GM18511 (cell line): ENCODE data around the gene SMG7.
A peak's percentile ranks its signal among the peaks of the same experiment; 100 is the strongest.
"Not testable (repeated sequence)": the region's sequence is repeated elsewhere in the genome, so short reads cannot be mapped to it uniquely, and the experiment has no call there.

Source experiments
- ATAC-seq: cut with Tn5 transposase; IDR thresholded peaks from one replicate; pipeline ENCODE4 v1.9.1; 2021; ENCODE audit warnings: mild to moderate bottlenecking, moderate library complexity; ENCODE audit not compliant: unreplicated experiment

Gene SMG7, protein sequence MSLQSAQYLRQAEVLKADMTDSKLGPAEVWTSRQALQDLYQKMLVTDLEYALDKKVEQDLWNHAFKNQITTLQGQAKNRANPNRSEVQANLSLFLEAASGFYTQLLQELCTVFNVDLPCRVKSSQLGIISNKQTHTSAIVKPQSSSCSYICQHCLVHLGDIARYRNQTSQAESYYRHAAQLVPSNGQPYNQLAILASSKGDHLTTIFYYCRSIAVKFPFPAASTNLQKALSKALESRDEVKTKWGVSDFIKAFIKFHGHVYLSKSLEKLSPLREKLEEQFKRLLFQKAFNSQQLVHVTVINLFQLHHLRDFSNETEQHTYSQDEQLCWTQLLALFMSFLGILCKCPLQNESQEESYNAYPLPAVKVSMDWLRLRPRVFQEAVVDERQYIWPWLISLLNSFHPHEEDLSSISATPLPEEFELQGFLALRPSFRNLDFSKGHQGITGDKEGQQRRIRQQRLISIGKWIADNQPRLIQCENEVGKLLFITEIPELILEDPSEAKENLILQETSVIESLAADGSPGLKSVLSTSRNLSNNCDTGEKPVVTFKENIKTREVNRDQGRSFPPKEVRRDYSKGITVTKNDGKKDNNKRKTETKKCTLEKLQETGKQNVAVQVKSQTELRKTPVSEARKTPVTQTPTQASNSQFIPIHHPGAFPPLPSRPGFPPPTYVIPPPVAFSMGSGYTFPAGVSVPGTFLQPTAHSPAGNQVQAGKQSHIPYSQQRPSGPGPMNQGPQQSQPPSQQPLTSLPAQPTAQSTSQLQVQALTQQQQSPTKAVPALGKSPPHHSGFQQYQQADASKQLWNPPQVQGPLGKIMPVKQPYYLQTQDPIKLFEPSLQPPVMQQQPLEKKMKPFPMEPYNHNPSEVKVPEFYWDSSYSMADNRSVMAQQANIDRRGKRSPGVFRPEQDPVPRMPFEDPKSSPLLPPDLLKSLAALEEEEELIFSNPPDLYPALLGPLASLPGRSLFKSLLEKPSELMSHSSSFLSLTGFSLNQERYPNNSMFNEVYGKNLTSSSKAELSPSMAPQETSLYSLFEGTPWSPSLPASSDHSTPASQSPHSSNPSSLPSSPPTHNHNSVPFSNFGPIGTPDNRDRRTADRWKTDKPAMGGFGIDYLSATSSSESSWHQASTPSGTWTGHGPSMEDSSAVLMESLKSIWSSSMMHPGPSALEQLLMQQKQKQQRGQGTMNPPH

DNA sequence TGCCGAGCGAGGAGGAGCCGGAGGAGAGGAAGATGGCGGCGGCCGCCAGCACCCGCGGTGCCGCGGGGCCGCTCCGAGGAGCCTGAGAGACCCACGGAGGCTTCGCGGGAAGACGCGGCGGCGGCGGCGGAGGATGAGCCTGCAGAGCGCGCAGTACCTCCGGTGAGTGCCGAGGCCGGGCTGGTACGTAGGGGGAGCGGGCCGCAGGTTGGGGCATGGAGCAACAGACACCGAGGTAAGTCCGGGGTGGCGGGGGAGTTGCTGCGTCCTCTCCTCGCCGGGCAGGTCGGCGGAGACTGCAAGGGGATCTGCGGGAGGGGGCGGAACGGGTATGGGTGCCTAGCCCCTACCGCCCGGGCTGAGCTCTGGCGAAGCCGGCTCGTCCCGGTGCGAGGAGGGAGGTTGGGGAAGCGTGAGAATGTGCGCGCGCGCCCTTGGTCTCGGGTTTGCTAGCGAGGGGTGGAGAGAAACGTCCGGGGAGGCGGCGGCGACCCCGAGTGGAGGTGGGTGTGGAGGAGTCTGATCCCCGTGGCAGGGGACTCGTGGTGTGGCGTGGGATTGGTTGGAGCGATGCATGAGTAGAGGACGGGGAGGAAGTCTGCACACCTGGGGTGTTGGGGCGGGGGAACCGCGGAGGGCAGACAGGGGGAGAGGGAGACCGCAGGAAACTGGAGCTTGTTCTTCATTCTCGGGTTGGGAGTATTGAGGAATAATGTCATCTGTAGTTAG is at the start of gene SMG7:
Gene SMG7, plus strand, starts transcription at position 12 of the 729 bp plus-strand sequence. Its CDS starts 122 bp downstream, at position 134.
- peak; percentile 27 for ATAC-seq

DNA sequence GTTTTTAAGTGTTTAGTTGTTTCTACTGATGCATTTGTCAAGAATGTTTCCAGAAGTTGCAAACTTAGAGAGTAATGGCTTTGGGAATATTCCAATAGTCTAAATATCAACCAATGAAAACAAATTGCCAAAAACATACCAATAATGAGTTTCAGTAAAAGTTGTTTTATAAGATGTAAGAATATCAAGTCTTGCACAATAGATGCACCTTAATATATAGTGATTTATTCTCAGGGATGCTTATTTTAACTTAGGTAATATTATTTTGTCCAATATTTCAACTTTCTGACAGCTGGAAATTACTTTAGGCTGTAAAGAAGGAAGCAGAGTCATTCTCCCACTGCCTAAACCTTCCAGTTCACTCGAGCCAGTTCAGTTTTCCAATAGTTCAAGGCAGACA is 48.8 kb upstream of the SMG7 start:
- ATAC-seq, result no peak

DNA sequence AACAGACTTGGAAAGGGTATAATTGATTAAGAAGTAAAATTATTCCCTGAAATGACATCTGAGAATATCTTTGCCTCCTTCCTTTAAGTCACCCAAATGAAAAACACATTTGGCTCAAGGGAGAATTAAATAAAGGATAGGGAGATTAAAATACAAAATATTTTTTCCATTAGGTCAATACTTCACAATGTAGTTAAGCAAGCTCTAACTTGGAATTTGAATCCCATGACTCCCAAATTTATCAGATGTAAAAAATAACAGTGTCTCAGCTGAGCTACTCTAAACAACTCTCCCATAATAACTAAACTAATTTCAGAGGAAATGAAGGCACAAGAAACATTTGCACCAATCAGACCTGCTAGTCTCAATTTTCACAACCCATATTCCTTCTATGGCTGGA is 47.6 kb upstream of the SMG7 start:
- no peak for ATAC-seq

DNA sequence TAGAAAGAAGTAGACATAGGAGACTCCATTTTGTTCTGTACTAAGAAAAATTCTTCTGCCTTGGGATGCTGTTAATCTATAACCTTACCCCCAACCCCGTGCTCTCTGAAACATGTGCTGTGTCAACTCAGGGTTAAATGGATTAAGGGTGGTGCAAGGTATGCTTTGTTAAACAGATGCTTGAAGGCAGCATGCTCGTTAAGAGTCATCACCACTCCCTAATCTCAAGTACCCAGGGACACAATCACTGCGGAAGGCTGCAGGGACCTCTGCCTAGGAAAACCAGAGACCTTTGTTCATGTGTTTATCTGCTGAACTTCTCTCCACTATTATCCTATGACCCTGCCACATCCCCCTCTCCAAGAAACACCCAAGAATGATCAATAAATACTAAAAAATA is 44.7 kb upstream of the SMG7 start:
- ATAC-seq, result not testable (repeated sequence)

DNA sequence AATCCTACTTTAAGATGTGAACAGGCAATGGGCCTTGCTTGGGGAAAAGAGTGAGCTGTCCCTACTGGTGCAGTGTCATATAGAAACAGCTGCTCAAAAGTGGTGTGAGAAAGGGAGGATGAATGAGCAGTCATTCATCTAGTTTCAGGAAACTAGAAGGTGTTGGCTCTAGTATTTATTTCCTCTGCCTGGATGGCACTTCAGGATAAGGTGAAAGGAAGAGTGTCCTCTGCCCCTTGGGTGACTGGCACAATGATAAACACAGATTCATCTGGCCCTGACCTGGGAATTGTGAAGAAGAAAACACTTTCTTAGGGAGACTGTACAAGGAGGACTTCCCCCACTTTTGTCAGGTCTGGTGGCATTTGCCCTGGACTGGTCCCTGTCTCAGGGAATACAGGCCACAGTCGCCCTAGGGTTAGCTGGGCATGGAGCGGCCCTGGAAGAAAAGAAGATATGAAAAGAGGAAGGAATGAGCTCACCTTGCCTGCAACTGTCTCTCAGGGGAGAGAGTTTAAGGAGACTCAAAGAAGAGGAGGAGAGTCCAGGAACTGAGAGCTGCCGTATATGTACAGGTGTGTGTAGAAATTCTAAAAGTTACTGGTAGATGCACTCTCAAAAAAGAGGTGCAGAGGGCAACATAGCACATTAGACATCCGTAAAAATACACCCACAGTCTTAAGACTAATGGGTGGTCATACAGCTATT is 40.3 kb upstream of the SMG7 start:
- ATAC-seq, result no peak

DNA sequence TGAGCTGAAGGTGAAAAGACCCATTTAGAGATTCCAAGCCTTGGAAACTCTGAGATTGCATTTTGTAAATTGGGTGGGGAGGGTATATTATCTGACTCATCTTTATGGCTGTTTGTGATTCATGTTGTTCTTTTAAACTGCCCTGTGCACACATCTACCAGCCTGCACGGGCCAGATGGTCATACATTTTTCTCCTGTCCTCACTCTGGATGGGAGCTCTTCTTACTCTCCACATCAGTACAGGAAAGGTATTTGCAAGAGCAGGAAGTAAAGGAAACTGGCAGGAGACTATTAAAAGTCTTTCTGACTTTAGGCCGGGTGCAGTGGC is 39.8 kb upstream of the SMG7 start:
- no peak for ATAC-seq

DNA sequence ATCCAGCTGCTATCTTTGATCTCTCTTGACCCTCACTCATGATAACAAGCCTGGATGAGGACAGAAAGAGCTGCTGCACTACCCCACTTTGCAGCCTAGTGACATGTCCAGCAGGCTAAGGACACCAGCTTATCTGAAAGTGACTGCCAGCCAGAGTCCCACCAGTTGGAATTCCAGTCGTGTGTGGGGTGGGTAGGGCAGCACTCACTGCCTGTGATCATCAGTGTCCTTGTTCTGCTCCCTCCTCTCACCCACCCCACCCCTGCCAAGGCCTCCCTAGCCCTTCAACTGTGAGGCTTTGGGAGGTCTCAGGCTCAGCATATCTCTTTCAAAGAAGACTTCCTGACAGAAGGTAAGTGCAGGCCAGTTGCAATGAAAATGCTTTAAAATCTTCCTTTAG is 38.6 kb upstream of the SMG7 start:
- ATAC-seq, result no peak

DNA sequence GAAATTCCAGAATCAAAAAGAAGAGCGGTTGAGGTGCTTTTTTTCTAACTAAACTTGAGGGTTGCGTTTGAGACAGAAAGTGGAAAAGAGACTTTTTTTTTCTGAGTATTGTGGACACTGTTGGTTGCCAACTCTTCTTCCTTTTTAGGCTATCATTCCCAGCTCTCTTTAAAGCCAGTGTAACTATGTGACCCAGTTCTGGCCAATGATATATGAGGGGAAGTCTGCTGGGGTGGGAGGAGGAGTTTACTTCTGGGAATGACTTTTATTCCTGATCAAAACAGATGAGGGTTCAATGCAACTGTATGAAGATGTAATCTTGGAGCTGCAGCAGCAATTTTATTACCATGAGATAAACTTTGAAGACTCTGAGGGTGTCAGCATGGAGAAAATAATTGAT is 36.8 kb upstream of the SMG7 start:
- no peak for ATAC-seq

DNA sequence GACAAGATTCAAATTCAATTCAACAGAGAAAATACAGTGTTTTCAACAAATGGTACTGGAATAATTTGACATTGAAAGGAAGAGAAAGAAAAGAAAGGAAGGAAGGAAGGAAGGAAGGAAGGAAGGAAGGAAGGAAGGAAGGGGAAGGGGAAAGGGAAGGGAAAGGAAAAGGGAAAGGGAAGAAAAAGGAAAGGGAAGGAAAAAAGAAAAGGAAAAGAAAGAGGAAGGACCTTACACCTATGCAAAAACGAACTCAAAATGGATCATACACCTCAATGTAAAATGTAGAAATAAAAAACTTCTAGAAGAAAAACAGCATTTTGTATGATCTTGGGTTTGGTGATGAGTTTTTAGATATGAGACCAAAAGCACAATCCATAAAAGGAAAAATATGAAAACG is 34.2 kb upstream of the SMG7 start:
- ATAC-seq, result no peak

DNA sequence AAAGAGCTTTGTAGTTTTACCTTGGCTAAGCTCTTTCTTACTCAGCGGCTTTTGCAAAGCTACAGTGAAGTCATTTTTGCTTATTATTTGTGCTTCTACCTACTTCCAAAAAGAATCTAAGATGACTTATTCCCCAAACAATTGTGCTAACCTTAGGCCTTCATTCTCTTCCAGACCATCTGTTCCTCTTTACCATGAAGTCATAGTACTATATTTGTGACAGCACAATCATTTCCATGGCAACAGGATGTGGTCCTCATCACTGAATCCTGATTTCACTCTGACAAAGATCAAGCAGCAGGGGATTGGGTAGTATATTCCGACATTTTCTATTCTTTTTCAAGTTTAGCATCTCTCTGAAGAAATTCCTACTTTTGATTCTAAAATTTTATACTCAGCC is 29.3 kb upstream of the SMG7 start:
- ATAC-seq, result no peak

DNA sequence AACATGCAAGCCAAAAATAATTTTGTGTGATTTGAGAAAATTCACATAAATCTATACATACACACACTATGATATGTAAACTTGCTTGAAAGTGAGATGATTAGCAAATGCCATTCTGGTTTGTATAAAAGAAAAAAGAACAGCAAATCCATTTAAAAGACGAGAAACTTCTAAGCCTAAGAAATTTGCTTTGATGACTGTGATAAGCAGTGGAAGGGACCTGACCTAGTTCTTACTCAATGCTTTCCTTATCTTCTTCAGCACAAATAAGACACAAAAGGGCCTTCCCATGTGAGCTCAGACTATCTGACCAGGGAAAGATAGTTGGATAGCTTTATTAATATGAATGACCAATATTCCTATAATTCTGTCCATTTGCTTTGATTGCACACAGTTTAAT is 28.8 kb upstream of the SMG7 start:
- ATAC-seq, result no peak

DNA sequence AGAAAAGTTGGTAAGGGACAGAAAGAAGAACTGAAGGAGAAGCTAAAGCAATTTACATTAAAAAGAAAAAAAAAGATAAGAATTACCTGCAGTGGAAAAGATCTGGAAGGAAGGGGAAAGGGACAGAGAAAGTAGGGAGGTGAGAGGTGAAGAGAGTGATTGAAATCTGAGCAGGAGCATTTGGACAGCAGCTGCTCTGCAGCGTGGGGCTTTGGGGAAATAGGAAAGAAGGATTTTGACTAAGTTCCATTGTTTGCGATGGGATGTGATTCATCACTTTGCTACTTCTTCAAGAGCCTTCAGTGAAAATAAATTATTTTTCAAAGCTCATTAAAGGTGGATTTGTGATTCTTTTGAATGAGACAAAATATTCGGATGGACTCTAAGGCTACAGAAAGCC is 28.1 kb upstream of the SMG7 start:
- no peak for ATAC-seq

DNA sequence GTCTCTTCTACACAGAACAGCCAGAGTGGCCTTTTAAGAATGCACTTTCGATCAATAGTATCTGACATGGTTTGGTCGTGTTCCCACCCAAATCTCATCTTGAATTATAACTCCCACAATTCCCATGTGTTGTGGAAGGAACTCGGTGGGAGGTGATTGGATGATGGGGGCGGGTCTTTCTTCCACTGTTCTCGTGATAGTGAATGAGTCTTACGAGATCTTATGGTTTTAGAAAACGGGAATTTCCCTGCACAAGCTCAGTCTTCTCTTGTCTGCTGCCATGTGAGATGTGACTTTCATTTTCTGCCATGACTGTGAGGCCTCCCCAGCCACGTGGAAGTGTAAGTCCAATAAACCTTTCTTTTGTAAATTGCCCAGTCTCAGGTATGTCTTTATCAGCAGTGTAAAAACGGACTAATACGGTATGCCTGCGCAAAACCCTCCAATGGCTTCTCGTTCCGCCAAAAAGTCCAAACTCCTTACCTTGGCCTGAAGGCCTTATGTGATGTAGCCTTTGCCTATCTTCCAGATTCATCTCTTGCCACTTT is 23.0 kb upstream of the SMG7 start:
- no peak for ATAC-seq

DNA sequence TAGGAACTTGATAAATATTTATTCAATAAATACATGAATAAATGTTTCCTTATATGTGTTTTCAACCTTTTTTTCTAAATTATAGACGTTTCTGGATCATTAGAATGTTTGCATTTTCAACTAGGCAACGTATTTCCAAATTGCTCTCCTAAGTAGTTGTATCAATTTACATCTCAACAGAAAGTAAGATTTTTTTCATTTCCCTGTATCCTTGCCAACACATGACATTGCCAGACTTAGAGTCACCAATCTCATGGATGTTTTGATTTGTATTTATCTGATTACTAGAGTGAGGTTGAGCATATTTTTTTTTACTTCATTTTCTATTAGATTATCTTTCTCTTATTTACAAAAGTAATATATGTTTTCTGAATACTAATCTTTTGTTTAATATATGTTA is 22.2 kb upstream of the SMG7 start:
- ATAC-seq, result no peak

DNA sequence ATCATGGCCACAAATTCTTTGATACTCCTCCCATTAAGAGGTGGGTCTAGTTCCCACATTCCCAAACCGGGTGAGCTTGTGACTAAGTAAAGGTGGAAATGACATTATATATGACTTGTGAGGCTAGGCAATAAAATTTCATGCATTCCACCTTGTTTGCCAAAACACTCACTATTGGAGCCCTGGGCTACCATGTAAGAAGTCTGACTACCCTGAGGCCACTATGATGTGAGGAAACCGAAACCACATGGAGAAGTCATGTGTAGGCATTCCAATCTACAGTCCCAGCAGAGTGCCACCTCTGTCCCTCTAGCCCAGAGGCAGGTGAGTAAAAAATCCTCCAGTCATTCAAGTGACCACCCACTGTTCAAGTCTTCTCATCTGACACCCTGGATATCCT is 17.9 kb upstream of the SMG7 start:
- no peak for ATAC-seq

DNA sequence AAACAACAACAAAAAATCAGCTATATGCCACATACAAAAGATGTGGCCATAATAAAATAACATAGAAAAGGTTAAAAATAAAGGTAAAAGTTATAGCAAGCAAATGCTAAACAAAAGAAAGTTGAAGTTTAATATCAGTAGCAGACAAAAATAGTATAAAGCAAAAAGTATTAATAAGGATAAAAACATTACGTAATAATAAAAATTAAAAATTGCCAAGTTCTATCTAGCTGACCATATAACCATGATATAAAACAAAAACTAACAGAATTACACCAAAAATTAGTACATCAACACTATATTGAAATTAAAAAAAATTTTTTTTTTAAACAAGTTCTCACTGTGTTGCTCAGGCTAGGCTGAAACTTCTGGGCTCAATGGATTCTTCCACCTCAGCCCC is 15.5 kb upstream of the SMG7 start:
- no peak for ATAC-seq

DNA sequence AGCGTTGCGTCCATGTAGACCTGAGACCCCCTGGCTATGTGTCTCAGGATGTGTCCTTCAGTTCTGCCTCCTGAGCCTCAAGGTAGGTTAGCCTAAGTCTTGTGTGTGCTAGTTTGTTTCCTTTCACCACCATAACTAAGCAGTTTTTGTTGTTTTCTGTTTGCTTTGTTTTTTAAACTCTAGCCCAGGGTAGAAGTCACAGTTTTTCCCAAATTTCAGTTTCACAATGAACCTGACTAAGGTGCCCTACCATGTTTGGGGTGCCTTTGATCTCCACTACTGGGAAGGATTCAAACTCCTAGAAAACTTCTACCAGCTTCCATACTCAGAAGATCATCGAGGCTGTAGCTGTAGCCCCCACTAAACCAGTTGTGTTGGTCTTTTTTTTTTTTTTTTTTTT is 14.8 kb upstream of the SMG7 start:
- no peak for ATAC-seq

DNA sequence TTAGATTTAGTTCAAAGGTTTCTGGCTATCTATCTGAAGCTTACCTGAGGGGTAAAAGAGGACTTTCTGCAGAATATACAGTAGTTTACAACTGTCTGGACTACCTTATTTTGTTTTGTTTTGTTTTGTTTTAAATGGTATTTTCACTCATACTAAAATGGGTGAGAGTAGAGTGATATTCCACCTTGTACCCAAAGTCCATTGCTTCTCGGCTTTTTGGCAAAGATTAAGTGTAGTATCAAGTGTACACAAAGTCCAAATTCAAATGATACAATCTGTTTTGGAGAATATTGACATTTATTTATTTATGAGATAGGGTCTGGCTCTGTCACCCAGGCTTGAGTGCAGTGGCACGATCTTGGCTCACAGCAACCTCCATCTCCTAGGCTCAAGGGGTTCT is 11.7 kb upstream of the SMG7 start:
- ATAC-seq, result no peak

DNA sequence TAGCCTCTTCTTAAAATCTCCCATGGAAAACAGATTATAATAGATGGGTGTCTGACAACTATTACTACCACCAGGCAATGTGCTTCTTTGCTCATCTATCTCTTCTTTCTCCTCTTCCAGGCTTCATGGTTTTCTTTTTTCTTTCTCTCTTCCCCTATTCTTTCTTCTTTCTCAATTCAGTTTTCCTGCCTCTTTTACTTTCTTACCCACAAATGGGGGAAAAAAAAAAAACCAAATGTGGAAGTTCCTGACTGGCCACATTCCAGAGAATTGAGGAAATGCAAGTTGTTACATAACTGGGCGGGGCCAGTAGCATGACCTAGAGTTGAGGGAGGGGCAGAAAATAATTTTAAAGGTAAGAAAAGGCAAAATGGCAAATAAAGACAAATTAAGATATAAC is 10.9 kb upstream of the SMG7 start:
- no peak for ATAC-seq

DNA sequence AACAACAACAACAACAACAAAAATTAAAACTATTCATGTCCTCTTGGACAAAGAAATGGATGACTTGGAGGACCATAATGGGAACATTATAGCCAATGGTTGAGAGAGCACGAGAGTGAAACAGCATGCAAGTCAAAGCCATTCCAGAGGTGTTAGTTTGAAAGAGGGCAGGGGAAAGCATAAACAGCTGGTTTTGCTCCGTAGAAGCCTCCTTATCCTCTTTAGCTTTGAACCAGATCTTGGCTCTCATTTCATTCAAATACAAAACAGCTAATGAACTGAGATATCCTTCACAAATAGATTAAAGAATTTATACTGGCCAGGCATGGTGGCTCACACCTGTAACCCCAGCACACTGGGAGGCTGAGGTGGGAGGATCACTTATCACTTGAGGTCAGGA is 8.7 kb upstream of the SMG7 start:
- no peak for ATAC-seq
